Activated naive CD8-positive, alpha-beta T cell treated with anti-CD3 and anti-CD28 coated beads, Interleukin-2, amount 50 U/mL, for 24 hours (primary cell): ENCODE data around the gene LRRC49.

ENCODE experiments used
- ATAC-seq: fragments of 150-1000 bp; cut with Tn5 transposase; one replicate; pipeline ENCODE4 v1.10.0; 2021
- DNase-seq: peaks from one replicate; pipeline ENCODE4 v3.0.0; 2021
- H3K27ac Mint-ChIP-seq: one replicate; pipeline ENCODE4 v1.8.0; 2021; ENCODE audit warnings: mild to moderate bottlenecking, mixed read lengths
- H3K27me3 Mint-ChIP-seq: one replicate; pipeline ENCODE4 v1.8.0; 2021; ENCODE audit warnings: mixed read lengths
- H3K36me3 Mint-ChIP-seq: one replicate; pipeline ENCODE4 v1.8.0; 2021; ENCODE audit warnings: low read depth, mixed read lengths
- H3K4me1 Mint-ChIP-seq: one replicate; pipeline ENCODE4 v1.8.0; 2021; ENCODE audit warnings: mixed read lengths
- H3K4me3 Mint-ChIP-seq: one replicate; pipeline ENCODE4 v1.8.0; 2021; ENCODE audit warnings: mild to moderate bottlenecking, moderate library complexity, mixed read lengths
- H3K9me3 Mint-ChIP-seq: one replicate; pipeline ENCODE4 v1.8.0; 2021; ENCODE audit warnings: mixed read lengths

Gene LRRC49

DNA sequence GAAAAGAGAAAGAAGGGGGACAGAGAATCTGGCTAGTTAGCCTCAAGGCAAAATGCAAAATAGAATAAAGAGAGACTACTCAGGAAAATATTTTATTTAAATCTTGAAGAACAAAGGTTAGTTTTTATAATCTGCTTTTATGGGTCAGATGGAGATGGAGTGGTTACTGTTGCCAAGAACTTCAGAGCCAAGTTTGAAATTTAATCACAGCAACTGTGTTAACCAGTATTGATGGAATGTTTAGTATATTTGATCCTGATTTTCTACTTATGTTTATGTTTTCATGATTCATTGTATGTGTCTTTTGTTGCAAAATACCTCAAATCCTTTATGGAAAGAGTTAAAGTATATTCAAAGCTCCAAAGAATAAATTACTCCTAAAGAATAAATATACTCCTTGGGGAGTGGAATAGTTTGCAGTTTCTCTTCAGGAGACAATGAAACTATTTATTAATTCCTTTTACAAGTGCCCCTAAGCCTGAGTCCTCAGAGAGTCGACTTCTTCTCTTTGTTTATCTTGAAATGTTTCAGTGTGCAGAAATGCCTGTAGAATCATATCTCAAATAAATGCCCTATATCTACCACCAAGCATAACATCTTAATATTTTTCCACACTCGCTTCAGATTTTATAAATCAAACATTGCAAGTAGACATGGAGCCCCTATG is 161.8 kb downstream of the LRRC49 start:
- ATAC-seq (no peak), DNase-seq (no peak)
- Mint-ChIP-seq H3K4me1 (no peaks in the 10 kb centered on the region), H3K9me3 (peaks cover 4% of the 10 kb centered on the region), H3K36me3 (no peaks in the 10 kb centered on the region), H3K27ac (no peak overlapping the region), H3K4me3 (no peak overlapping the region), H3K27me3 (peaks cover 7% of the 10 kb centered on the region)

DNA sequence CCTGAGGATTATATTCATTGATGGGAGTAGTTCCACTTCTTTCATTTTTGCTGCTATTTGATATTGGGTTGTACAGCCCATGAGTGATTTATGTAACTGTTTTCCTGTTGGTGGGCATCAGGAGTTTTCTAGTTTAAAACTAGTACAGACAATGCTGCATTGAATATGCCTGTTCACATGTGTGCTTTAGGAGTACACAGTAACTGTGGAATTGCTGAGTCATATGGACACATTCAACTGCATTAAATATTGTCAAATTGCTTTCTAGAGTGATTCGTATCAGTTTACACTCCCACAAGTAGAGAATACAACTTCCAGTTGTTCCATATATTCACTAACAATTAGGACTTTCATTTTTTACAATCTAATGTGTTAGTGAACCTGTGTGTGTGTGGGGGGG is 162.8 kb downstream of the LRRC49 start:
- Mint-ChIP-seq H3K9me3 (peaks cover 7% of the 10 kb centered on the region), H3K27ac (no peak overlapping the region), H3K4me1 (no peaks in the 10 kb centered on the region), H3K27me3 (peaks cover 7% of the 10 kb centered on the region), H3K36me3 (no peaks in the 10 kb centered on the region), H3K4me3 (no peak overlapping the region)
- ATAC-seq (no peak), DNase-seq (no peak)

DNA sequence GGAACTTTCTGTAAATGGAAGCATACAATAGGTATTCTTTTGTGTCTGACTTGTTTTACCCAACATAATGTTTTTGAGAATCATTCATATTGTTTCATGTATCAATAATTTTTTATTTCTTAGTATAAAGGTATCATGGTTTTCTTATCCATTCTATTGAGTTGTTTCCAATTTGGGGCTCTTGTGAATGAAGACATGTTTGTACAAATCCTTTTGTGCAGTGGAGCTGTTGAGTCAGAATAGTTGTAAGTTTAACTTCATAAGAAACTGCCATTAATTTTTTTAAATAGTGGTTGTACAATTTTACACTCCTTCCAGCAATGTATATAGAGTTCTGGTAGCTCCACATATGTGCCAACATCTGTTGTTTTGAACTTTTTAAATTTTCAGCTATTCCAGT is 163.5 kb downstream of the LRRC49 start:
- Mint-ChIP-seq H3K27me3 (peaks cover 9% of the 10 kb centered on the region), H3K27ac (no peak overlapping the region), H3K36me3 (no peaks in the 10 kb centered on the region), H3K4me3 (no peak overlapping the region), H3K9me3 (peaks cover 7% of the 10 kb centered on the region), H3K4me1 (no peaks in the 10 kb centered on the region)
- ATAC-seq (no peak), DNase-seq (no peak)

DNA sequence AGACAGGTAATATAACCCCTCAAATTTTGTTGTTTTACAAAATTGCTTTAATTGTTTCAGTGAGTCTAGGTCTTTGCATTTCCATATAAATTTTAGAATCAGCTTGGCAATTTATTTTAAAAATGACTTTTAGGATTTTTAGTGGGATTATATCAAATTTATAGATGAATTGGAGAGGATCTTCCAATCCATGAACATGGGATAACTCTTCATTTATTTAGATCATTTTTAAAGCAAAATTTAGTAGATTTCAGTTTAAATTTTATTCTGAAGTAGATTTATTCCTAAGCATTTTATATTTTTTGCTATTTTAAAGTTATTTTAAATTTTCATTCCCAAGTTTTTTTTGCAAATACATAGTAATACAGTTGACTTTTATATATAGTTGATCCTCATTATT is 164.5 kb downstream of the LRRC49 start:
- H3K4me1 Mint-ChIP-seq = no peaks in the 10 kb centered on the region
- peaks cover 7% of the 10 kb centered on the region for H3K9me3 Mint-ChIP-seq
- ATAC-seq (no peak), DNase-seq (no peak)
- H3K27ac Mint-ChIP-seq = no peak overlapping the region
- H3K27me3 Mint-ChIP-seq = peaks cover 6% of the 10 kb centered on the region
- H3K36me3 Mint-ChIP-seq = no peaks in the 10 kb centered on the region
- no peak overlapping the region for H3K4me3 Mint-ChIP-seq

DNA sequence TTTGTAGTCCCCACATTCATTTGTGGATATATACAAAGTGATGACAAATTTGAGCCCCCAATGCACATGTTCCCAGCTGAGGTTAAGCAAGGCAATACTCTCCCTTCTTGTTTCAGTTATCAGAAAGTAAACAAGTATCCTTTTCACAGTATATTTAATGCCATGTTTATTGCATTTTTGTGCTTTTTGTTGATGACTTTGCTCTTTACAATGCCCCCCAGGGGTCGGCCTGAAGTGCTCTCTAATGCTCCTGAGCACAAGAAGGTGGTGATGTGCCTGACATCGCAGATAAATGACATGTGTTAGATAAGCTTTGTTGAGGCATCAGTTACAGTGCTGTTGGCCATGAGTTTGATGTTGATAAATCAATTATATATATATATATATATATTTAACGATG is 165.0 kb downstream of the LRRC49 start:
- no peak overlapping the region for H3K4me3 Mint-ChIP-seq
- H3K36me3 Mint-ChIP-seq = no peaks in the 10 kb centered on the region
- H3K27me3 Mint-ChIP-seq = peaks cover 6% of the 10 kb centered on the region
- no peaks in the 10 kb centered on the region for H3K4me1 Mint-ChIP-seq
- DNase-seq (no peak), ATAC-seq (no peak)
- no peak overlapping the region for H3K27ac Mint-ChIP-seq
- peaks cover 7% of the 10 kb centered on the region for H3K9me3 Mint-ChIP-seq

DNA sequence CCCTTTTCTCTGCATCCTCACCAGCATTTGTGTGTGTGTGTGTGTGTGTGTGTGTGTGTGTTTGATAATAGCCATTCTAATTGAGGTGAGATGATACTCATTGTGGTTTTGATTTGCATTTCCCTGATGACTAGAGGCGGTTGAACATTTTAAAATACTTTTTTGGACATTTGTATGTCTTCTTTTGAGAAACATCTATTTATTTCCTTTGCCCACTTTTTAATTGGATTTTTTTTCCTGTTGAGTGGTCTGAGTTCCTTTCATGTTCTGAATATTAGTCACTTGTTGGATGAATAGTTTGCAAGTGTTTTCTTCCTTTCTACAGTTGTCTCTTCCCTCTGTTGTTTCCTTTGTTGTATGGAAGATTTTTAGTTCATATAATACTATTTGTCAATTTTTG is 168.4 kb downstream of the LRRC49 start:
- Mint-ChIP-seq H3K36me3 (no peaks in the 10 kb centered on the region), H3K4me3 (no peak overlapping the region), H3K27me3 (peaks cover 8% of the 10 kb centered on the region), H3K9me3 (peaks cover 7% of the 10 kb centered on the region), H3K27ac (no peak overlapping the region), H3K4me1 (no peaks in the 10 kb centered on the region)
- no peak for DNase-seq
- ATAC-seq = no peak

DNA sequence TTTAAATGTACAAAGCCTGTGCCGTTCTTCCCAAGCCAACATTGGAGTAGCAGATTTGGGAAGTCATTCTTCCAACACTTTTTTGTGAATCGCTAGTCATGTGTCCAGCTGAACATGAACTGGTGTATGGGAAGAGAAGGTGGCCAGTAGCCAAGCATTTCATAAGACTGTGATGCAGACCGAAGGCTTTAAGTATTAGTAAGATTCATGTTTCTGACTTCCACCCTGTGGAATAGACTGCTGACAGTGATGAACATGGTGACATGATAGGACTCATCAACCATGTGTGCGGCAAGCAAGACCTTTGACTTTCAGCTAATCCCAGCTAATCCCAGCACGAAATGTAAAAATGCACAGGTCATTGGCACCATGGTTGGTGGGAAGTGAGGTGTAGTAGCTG is 174.4 kb downstream of the LRRC49 start:
- Mint-ChIP-seq H3K4me3 (no peak overlapping the region), H3K9me3 (no peaks in the 10 kb centered on the region), H3K27me3 (peaks cover 12% of the 10 kb centered on the region), H3K27ac (no peak overlapping the region), H3K4me1 (no peaks in the 10 kb centered on the region), H3K36me3 (no peaks in the 10 kb centered on the region)
- DNase-seq (no peak), ATAC-seq (no peak)

DNA sequence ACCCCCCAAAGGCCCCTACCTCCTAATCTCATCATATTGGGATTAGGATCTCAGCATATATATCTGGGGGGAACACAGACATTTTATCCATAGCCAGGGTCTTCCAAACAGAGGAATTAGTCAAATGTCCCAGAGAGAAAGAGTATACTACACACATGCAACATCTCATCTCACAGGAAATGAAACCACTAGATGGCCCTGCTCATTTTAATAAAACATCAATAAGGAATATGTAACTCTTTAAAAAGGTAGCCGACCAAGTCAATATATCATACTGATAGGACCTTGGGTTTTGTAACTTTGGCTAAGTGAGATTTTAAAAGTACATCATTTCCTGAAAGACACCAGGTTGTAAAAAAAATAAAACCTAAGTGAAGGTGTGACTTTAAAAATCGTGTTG is 177.1 kb downstream of the LRRC49 start:
- ATAC-seq (no peak), DNase-seq (no peak)
- Mint-ChIP-seq H3K4me3 (no peak overlapping the region), H3K9me3 (no peaks in the 10 kb centered on the region), H3K27me3 (peaks cover 8% of the 10 kb centered on the region), H3K27ac (no peak overlapping the region), H3K36me3 (no peaks in the 10 kb centered on the region), H3K4me1 (no peaks in the 10 kb centered on the region)

DNA sequence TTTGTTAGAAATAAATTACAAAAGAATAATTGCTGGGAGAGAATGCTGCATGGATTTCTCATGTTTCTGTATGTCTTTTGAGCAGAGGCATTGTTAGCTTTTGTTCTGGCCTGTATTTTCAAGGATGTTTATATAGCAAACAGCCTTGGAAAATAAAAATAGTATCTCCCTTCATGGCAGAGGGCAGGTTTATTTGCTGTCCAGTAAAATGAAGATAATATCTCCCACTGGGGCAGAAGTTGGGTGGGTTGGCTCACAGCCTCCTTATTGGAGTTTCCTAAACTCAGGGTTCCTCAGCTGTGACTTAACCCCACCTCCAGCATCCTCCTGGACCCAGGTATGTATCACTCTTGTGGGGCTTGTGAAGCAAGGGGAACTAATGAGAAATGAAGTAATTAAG is 178.9 kb downstream of the LRRC49 start:
- no peaks in the 10 kb centered on the region for H3K4me1 Mint-ChIP-seq
- H3K27ac Mint-ChIP-seq = no peak overlapping the region
- H3K27me3 Mint-ChIP-seq = peaks cover 8% of the 10 kb centered on the region
- no peak overlapping the region for H3K4me3 Mint-ChIP-seq
- DNase-seq = no peak
- ATAC-seq = no peak
- no peaks in the 10 kb centered on the region for H3K9me3 Mint-ChIP-seq
- H3K36me3 Mint-ChIP-seq = no peaks in the 10 kb centered on the region

DNA sequence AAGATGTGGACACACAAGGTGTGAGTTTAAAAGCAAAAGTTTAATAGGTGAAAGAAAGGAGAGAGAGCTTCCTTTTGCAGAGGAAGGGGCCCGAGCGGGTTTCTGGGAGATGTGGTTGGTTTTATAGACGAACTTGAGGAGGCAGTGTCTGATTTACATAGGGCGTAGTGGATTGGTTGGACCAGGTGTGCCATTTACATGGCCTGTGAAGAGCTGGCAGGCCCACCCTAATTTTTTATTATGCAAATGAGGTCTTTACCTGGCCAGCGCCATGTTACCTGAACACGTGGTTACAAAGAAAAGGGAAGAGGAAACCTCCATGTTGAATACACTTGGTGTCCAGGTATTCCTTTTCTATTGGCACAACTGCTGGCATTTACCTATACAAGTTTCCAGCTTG is 179.8 kb downstream of the LRRC49 start:
- ATAC-seq (no peak), DNase-seq (no peak)
- H3K27me3 Mint-ChIP-seq = peaks cover 6% of the 10 kb centered on the region
- no peaks in the 10 kb centered on the region for H3K4me1 Mint-ChIP-seq
- H3K36me3 Mint-ChIP-seq = no peaks in the 10 kb centered on the region
- no peak overlapping the region for H3K4me3 Mint-ChIP-seq
- H3K27ac Mint-ChIP-seq = no peak overlapping the region
- peaks cover 3% of the 10 kb centered on the region for H3K9me3 Mint-ChIP-seq

DNA sequence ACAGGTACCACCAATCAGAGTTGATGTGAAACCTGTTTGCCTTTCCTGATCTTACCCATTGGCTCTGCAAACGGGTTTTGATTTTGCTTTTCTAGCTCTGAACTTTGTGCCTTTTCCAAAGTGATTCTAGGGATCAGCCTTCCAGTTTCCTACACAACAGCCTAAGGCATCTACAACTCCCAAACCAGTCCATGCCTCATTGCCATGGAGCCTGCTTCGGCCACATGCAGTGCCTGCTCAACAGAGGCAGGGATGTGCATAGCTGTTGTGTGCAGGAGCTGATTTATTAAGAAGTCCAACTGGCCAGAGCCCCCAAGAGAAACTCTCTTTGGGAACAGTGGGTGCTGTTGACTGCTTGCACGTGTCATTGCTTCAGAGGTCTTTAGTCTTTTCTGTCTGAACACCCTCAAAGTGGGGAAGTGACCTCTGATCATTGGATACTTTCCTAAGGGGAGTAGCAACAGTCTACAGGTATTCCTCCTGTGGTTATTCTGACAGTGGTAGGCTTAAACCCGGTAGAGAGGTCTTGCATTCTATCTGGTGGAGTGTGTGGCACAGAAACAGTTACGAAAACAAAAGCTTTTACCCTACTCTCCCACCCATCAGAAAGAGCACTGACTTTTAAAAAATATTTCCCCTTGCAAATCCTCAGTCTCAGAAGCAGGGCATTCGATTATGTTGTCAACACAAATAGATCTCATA is 186.0 kb downstream of the LRRC49 start:
- no peak overlapping the region for H3K4me3 Mint-ChIP-seq
- no peak overlapping the region for H3K27ac Mint-ChIP-seq
- DNase-seq = no peak
- no peaks in the 10 kb centered on the region for H3K4me1 Mint-ChIP-seq
- H3K27me3 Mint-ChIP-seq = peaks cover 15% of the 10 kb centered on the region
- no peaks in the 10 kb centered on the region for H3K36me3 Mint-ChIP-seq
- H3K9me3 Mint-ChIP-seq = peaks cover 3% of the 10 kb centered on the region
- ATAC-seq = no peak

DNA sequence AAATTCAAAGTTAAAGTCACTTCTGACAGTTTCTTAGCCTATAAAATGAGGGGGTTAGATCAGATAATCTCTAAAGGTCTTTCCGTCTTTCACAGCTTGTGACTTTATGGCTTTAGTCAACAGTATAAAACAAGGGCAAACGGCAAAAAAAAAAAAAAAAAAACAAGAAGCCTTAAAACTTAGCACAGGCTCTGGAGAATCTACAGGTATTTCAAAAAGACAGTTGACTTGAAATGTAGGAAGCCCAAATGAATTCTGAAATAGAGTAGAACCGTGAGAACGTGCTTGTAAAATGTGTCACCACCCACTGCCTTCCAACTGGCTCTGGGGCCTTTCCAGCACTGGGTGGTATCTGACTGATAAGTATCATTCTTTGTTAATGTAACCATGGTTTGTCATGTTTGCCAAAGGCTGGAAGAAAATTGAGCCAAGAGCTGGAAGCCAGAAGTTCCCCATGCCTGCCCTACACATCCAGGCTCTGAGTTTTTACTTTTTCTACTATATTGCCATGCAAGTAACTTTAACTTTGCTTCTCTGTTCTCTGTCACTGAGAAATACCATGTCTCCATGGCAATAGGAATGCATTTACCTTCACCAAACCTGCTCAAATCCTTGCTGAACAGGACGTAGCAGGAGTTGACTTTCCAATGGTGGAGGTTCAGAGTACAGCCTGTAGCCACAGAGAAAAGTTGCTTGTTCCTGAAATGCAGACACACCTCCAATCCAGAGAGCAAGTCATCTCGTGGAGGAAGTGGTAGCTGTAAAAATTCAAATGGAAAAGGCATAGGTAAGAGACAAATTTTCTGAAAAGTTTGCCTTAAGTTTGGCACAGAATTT is 186.8 kb downstream of the LRRC49 start:
- Mint-ChIP-seq H3K27ac (no peak overlapping the region), H3K4me1 (no peaks in the 10 kb centered on the region), H3K4me3 (no peak overlapping the region), H3K36me3 (no peaks in the 10 kb centered on the region), H3K9me3 (peaks cover 3% of the 10 kb centered on the region), H3K27me3 (peaks cover 20% of the 10 kb centered on the region)
- DNase-seq (no peak), ATAC-seq (no peak)

DNA sequence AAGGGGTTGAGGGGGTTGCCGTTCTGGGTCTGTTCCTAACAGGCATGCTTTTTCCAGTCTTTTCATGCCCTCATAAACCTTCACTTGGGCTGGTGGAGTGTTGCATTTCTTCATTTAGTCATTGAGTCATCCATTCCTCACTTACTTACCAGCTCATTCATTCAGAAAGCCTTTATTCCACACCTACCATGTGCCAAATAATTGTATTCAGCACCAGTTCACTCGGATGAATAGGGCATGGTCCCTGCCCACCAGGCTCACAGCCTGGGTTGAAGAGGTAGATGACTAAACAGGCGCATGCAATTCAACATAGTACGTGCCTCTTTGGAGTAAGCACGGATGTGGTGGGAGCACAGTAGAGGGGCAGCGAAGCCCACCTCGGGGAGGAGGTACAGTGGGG is 187.5 kb downstream of the LRRC49 start:
- peaks cover 3% of the 10 kb centered on the region for H3K9me3 Mint-ChIP-seq
- DNase-seq (no peak), ATAC-seq (no peak)
- H3K4me3 Mint-ChIP-seq = no peak overlapping the region
- H3K4me1 Mint-ChIP-seq = no peaks in the 10 kb centered on the region
- no peak overlapping the region for H3K27ac Mint-ChIP-seq
- no peaks in the 10 kb centered on the region for H3K36me3 Mint-ChIP-seq
- peaks cover 20% of the 10 kb centered on the region for H3K27me3 Mint-ChIP-seq

DNA sequence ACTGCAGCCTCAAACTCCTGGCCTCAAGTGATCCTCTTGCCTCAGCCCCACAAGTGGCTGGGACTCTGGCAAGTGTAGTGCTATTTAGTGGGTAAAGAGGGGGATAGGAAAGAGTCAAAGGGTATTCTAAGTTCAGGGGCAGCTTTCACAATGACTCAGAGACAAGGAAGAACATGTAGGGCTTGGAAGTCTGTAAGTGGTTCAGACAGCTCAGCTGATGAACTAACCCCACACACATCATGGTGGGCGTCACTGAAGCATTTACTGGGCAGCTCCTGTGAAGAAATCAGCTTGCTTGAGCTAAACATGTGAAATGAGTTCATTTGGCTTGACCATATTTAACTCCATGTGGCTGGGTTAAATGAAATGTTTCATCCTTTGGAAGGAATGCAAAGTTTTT is 188.1 kb downstream of the LRRC49 start:
- no peak overlapping the region for H3K27ac Mint-ChIP-seq
- peaks cover 24% of the 10 kb centered on the region for H3K27me3 Mint-ChIP-seq
- DNase-seq (no peak), ATAC-seq (no peak)
- no peak overlapping the region for H3K4me3 Mint-ChIP-seq
- peaks cover 3% of the 10 kb centered on the region for H3K9me3 Mint-ChIP-seq
- no peaks in the 10 kb centered on the region for H3K36me3 Mint-ChIP-seq
- H3K4me1 Mint-ChIP-seq = no peaks in the 10 kb centered on the region

DNA sequence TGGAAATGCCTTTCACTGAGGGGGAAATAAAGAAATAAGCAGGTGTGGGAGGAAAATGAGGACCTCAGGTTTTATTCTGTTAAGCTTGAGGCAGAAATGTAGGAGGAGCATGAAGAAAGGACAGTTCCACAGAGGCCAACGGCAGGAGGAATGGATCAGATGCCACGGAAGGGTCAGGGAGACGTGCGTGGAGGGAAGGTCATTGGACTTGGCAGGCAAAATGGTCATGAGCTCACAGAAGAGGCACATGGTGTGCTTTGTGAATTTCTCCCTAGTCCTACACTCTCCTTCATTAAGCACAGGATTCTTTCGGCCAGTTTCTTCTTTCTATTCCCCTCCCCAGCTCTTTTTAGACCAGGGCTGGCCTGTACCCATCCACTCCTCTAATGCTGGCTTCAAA is 190.2 kb downstream of the LRRC49 start:
- no peaks in the 10 kb centered on the region for H3K36me3 Mint-ChIP-seq
- no peaks in the 10 kb centered on the region for H3K9me3 Mint-ChIP-seq
- DNase-seq = no peak
- H3K27me3 Mint-ChIP-seq = peaks cover 24% of the 10 kb centered on the region
- ATAC-seq = no peak
- H3K4me3 Mint-ChIP-seq = no peak overlapping the region
- H3K27ac Mint-ChIP-seq = no peak overlapping the region
- H3K4me1 Mint-ChIP-seq = no peaks in the 10 kb centered on the region
